8988T (cell line): ENCODE measurements around the gene IRF2BP1.
A peak's percentile ranks its signal among the peaks of the same experiment; 100 is the strongest.
"Not testable (repeated sequence)": the region's sequence is repeated elsewhere in the genome, so short reads cannot be mapped to it uniquely, and the experiment has no call there.

ENCODE experiments used
- DNase-seq: peaks from one replicate; pipeline ENCODE4 v3.0.0; 2011

Gene IRF2BP1

GRCh38 chr19:45901912-45902650 is 16.1 kb upstream of the IRF2BP1 start, which contains the start of gene MYPOP:
TSS of gene MYPOP (minus strand) at chr19:45902613. CDS start at chr19:45901773, 840 bp downstream.
- DNase-seq = no peak

GRCh38 chr19:45901432-45901911 is 15.5 kb upstream of the IRF2BP1 start:
- no peak for DNase-seq

DNA sequence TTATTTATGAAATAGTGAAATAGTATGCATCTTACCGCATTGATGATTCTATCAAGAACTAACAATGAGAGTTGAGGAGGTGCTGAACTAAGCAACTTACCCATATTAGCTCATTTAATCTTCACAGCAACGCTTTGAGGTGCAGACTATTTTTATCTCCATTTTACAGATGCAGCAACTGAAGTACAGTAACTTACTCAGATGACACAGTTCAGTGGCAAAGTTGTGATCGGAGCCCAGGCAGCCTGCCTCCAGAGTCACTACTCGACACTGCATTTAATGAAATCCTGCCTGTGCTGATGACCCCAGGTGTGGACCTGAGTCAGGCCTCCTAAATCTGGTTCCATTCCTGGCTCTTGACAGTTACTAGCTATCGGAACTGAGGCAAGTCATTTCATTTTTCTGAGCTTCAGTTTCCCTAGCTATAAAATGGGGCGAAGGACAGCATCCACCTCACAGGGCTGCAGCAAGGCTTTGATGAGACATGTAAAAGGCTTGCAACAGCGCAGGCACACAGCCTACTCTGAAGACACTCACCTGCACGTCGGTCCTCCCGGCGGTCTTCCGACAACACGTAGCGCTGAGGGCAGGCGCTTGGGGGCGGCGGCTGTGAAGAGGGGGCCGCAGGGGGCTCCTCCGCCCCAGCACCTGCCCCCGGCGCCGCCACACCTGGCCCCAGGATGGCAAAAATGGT is 14.9 kb upstream of the IRF2BP1 start:
- DNase-seq = no peak

- no peak for DNase-seq
Measured at GRCh38 chr19:45899919-45900589, 14.1 kb upstream of the IRF2BP1 start.

DNA sequence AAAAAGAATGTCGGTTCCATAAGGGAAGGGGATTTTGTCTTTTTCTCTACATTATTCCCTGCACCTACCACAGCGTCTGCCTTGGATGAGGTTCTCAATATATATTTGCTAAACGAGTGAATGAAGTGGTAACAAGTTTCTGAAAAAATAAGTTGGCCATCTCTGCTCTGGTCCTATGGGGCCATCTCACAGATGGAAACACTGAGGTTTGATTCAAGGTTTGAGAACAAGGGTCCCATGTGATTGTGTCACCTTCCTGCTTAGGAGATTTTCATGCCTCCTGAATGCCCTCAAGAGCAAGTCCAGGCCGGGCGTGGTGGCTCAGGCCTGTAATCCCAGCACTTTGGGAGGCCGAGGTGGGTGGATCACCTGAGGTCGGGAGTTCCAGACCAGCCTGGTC is 13.3 kb upstream of the IRF2BP1 start:
- no peak for DNase-seq

DNA sequence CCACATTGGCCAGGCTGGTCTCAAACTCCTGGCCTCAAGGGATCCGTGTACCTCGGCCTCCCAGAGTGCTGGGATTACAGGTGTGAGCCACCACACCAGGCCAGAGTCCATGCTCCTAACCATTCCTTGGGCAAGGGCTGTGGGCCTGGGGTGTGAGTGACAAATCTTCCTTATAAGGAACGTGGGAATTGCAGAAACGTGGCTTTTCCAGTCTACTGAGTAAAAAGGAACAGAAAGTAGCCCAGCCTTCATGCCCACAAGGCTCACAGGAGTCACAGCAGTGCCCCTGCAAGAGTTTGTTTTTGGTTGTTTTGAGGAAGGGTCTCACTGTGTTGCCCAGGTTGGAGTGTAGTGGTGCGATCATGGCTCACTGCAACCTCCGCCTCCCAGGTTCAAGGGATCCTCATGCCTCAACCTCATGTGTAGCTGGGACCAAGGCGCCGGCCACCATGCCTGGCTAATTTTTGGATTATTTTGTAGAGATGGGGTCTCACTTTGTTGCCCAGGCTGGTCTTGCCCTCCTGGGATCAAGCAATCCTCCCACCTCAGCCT is 11.4 kb upstream of the IRF2BP1 start:
- no peak for DNase-seq

- DNase-seq = not testable (repeated sequence)
Measured at GRCh38 chr19:45895983-45896599, 10.2 kb upstream of the IRF2BP1 start.

GRCh38 chr19:45895519-45895972 is 9.6 kb upstream of the IRF2BP1 start:
- DNase-seq = no peak

GRCh38 chr19:45890877-45891276 is 4.9 kb upstream of the IRF2BP1 start:
- DNase-seq = no peak

DNA sequence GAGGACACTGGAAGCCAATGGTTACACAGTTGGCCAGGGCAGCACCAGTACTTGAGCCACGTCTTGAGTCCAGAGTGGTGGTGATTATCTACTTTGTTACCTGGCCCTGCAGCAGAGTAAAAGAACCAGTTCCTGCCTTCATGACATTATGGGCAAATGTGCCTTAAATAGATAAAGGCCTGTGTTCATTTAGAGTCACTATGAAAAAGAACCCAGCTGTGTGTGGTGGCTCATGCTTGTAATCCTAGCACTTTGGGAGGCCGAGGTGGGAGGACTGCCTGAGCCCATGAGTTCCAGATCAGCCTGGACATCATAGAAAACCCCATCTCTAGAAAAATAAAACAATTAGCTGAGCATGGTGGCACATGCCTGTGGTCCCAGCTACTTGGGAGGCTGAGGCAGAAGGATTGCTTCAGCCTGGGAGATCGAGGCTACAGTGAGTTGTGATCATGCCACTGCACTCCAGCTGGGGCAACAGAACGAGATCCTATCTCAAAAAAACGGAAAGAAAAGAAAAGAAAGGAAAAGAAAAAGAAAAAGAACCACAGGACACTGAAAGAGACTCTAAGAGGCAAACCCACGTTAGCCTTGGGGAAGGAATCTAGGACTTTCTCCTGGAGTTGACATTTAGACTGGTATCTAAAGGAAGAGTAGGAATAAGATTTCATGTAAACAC is 3.4 kb upstream of the IRF2BP1 start:
- DNase-seq = no peak

GRCh38 chr19:45887200-45887710 is 1.3 kb upstream of the IRF2BP1 start:
- DNase-seq = no peak

DNA sequence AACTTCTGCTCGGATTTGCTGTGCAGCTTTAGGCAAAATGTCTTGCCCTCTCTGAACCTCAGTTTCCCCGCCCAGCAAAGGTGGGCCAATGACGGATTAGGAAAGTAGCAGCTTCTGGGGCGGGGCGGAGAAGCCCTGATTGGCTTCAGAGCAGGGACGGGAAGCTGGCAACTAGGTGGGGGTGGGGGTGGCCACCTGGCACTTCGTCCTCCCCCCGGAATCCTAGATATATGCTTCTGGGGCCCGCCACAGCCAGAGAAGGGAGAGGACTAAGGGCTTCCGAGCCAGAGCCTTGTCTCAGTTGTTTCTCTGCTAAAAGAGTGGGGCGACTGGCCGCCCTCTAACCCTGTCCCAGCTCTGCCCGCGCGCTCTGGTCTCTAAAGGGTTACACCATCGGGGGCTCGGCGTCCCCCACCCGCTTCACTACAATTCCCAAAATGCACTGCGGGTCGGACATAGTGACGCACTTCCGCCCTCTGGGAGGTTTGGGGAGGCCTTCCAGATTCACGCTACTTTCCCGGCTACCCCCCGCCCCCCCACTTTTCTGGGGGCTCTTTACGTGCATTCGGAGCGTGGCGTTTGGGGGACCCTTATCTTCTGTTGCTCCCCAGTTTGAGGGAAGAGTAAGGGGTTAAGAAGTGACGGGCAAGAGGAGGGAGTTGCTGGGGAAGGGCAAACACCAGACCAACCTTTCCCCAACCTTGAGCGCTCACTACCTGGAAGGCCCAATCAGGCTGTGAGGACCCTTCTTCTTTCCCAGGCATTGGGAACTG is 672 bp upstream of the IRF2BP1 start:
- DNase-seq = peak; percentile 90

- peak; percentile 2 for DNase-seq
Measured at GRCh38 chr19:45884682-45885555, 1.0 kb downstream of the IRF2BP1 start.

DNA sequence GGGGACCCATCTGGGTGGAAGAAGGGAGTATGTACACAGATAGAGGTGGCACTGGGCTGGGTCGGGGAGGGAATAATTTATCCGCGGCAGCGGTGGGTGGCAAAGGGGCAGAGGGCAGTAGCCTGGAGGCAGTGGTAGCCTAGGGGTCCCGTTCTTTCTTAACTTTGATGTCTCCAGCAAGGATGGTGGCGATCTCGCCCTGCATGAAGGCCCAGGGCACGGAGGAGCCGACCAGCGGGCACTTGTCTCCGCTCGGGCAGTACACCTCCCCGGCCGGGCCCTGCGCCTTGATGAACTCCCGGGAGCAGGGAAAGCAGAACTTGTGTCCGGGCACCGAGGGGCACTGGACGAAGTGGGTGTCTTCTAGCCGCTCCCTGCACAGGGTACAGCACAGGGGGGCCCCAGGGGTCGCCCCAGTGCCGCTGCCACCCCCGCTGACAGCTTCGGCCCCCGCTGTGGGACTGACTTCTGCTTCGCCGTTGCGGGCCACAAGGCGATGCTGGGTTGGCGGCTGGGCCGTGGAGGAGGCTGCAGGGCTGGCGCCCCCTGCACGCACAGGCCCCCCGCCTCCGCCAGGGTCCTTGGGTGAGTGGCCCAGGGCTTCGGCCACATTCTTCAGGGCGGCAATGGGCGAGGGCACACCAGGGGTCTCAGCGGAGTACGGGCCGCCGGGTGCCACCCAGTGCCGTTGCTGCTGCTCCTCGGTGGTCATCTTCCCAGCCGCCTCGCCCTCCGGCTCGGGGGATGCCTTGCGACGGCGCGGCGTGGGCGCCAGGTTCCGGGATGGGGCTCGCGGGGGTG is 1.9 kb downstream of the IRF2BP1 start:
- no peak for DNase-seq

DNA sequence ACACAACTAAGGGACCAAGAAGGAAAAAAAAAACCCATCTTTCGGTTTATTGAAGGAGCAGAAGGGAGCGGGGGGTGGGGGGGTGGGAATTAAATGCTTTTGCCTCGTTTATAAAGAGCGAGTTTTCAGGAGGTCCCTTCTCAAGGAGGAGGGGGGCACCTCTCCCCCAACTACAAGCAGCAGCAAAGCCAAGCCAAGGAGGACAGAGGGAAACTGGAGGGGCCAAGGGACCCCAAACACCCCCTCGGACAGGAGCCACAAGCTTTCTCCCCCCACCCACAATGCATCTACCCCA is 2.4 kb downstream of the IRF2BP1 start:
- DNase-seq = no peak

DNA sequence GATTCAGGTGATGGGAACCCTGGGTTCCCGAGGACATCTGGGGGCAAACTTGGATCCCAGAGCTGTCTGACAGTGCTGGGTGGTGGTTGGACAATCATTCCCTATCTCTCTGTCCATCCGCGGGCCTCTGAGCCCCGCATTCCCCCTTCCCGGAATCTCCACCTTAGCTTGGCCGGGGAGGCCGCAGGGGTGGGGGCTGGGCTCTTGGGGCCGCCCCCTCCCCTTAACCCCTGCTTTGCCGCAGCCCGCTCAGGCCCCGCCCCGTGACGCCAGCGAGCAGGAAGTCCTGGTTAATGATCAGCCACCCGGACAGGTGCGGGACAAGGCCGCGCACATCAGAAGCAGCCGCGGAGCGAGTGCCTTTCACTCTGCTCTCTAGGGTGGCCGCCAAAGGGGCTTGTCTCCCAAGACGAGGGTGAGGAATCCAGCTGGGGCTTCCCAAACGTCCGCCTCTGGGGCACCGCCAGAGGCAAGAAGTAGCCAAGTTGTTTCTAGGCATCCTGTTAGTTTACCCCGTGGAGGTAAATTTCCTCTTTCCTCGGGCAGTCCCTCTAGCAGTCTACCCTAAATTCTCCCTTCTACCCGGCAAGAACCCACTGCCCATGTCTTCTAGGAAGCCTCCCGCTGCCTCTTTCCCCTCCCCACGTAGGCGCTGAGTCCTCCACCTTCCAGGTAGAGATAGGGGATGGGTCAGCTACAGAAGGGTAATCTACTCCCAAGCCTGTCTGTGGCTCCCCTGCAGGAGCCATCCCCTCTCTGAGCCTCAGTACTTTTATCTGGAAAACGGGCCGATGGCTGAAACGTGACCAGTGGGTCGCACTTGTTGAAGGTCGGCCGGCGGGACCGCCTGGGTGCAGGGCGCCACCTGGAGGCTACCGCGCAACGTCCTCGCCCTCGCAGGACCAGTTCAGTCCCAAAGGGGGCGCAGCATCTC is 3.0 kb downstream of the IRF2BP1 start:
- DNase-seq = peak; percentile 87

- no peak for DNase-seq
Measured at GRCh38 chr19:45881909-45882528, 3.9 kb downstream of the IRF2BP1 start.
